HS-5 (cell line): ENCODE data around the gene SORCS2.

Source experiments
- DNase-seq: peaks from one replicate; pipeline ENCODE4 v3.0.0-alpha.2; 2012; ENCODE audit warnings: low read depth

Gene SORCS2

GRCh38 chr4:7668271-7668670 is 475.9 kb downstream of the SORCS2 start:
- no peak for DNase-seq

DNA sequence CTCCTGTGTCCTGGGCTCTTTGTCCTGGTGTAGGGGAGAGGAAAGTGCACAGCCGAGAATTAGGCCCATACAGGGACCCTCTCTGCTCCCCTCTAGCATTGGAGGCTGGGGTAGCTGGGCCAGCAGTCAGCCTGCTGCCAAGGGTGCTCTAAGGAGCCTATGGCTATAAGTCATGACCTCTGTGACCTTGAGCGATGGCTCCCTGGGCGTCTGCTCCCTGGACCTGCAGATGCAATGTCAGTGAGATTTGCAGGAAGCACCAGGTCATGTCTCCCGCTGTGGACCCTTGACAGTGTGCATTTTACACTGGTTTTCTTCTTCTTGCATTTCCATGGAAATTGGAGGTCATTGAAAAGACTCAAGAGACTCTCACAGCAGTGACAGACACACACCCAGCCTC is 476.5 kb downstream of the SORCS2 start:
- DNase-seq, result no peak

- DNase-seq, result no peak
These were observed 480.3 kb downstream of the SORCS2 start for GRCh38 chr4:7672601-7673000.

GRCh38 chr4:7673121-7673520 is 480.8 kb downstream of the SORCS2 start:
- DNase-seq, result no peak

DNA sequence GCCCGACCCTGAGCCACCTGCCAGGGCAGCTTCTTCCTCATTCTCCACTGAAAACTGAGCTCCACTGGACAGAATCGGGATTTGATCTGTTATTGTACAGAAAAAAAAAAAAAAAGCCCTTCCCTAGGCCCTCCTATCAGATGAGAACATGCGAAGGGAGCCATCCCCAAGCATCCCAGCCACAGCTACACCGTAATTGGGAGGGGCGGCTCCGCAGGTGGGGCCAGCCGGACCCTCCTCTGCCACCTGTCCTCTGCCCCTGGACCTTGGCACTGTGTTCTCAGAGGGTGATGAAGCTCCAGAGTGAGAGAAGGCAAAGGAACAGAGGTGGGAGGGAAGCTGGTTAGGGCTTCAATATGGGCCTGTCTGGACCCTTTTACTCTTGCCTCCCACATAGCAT is 482.4 kb downstream of the SORCS2 start:
- no peak for DNase-seq

GRCh38 chr4:7675136-7675535 is 482.8 kb downstream of the SORCS2 start:
- DNase-seq, result no peak

DNA sequence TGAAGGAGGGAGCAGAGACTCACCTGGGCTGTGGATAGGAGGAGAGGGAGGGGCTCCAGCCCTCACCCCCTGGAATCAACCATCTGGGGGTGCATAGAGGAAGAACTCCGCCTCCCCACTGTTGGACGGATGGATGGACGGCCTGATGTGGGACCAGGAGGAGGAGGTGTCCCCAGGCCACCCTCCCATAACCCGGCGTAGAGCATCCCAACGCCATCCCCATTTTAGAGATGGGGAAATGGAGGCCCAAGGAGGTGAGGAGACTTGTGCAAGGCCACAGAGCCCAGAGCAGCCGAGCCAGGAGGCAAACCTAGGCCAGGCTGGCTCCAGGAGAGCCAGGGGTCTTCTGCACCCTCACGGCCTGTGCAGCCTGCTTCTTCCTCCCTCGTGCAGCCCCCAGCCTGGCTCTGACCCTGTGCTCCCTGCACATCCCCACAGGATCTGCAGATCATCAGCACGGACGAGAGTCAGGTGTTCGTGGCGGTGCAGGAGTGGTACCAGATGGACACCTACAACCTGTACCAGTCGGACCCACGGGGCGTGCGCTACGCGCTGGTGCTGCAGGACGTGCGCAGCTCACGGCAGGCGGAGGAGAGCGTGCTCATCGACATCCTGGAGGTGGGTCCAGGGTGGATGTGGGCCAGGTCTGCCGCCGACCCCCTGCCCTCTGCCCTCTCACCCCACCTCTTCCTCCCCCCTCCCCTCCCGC is 483.4 kb downstream of the SORCS2 start:
- no peak for DNase-seq

GRCh38 chr4:7676398-7676922 is 484.1 kb downstream of the SORCS2 start:
- DNase-seq, result no peak

DNA sequence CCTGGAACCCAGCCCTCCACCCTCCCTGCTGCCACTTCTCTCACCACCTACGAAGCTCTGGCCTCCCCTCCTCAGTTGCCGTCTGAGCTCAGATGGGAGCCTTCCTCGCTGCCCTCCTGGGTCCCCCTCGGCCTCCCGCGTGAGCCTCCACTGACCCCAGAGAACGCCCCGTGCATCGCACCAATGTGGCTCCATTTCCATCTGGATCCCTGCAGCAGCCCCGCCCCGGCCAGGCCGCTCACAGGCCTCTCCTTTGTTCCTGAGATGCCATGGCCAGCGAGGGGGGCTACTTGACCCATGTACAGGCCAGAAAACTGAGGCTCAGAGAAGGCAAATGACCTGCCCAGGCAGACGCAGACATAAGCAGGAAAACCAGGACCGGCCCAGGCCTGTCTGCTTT is 484.7 kb downstream of the SORCS2 start:
- DNase-seq, result no peak

GRCh38 chr4:7677799-7678301 is 485.5 kb downstream of the SORCS2 start:
- no peak for DNase-seq

GRCh38 chr4:7678318-7678852 is 486.0 kb downstream of the SORCS2 start:
- DNase-seq, result no peak

GRCh38 chr4:7679406-7680040 is 487.2 kb downstream of the SORCS2 start:
- no peak for DNase-seq

DNA sequence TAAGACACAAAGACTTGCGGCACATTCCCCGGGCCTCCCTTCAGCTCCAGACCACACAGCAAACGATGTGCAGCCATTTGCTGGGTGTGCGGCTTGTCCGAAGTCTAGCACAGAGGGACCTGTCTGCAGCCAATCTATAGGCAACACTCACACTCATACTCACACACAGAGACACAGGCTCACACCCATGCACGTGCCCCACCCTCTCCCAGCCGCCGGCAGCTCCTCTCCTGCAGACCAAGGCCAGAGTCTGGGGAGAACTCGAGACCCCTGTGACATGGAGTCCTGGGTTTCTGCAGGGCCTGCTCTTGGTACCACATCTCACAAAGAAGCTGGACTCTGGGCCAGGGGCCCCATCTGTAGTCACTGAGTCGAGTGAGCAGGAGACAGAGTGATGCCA is 487.8 kb downstream of the SORCS2 start:
- DNase-seq, result no peak

DNA sequence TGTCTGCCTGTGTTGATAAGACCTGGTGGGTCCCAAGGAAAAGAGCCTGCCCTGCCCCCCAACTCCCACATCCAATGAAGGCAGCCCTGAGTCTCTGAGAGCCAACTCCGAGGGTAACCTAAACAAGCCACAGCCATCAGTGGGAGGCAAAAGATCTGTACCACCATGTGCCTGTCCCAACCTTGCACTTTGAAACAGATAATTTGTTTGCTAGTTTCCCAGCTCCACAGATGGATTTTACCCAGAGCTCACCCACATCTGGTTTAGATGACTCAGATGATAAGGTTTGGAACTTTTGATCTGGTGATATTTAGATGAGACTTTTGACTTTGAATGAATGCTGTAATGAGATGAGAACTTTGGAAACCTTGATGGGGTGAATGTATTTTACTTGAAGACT is 488.4 kb downstream of the SORCS2 start:
- DNase-seq, result no peak

- DNase-seq, result no peak
These were observed 490.9 kb downstream of the SORCS2 start for GRCh38 chr4:7683126-7683703.

GRCh38 chr4:7684294-7684693 is 492.0 kb downstream of the SORCS2 start:
- DNase-seq, result no peak

- DNase-seq, result no peak
These were observed 493.9 kb downstream of the SORCS2 start for GRCh38 chr4:7686070-7686870.

DNA sequence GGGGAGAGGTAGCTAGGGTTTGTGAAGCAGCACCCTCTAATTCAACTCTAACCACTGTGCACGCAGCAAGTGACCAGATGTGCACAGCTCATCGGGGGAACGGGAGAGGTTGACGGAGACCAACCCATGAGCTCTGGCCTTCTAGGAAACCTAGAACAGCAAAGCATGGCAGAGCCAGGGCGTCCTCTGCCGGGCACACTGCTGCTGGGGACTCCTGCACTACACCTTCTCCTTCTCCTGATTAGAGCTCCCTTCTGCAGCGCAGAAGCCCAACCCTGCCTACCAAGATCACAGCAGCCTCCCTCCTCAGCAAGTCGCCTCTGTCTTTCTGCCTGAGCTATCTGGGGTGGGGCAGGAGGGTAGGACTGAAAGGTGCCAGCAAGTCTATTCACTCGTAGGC is 494.7 kb downstream of the SORCS2 start:
- DNase-seq, result no peak

DNA sequence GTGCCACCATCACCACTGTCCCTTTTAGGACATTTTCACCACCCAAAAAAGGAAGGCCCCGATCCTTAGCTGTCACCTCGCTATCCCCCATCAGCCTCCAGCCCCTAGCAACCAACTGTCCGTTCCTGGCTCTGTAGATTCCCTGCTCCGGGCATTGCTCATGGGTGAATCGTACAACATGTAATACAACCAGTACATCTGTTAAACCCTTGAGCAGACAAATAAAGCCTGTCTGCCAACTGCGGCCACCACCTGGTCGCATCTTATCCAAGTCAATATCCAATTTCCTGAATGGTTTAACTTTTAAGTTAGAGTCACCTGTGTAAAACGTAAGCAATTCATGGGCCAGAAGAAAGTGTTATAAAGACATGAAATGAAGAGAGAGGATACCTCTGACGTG is 495.5 kb downstream of the SORCS2 start:
- no peak for DNase-seq

DNA sequence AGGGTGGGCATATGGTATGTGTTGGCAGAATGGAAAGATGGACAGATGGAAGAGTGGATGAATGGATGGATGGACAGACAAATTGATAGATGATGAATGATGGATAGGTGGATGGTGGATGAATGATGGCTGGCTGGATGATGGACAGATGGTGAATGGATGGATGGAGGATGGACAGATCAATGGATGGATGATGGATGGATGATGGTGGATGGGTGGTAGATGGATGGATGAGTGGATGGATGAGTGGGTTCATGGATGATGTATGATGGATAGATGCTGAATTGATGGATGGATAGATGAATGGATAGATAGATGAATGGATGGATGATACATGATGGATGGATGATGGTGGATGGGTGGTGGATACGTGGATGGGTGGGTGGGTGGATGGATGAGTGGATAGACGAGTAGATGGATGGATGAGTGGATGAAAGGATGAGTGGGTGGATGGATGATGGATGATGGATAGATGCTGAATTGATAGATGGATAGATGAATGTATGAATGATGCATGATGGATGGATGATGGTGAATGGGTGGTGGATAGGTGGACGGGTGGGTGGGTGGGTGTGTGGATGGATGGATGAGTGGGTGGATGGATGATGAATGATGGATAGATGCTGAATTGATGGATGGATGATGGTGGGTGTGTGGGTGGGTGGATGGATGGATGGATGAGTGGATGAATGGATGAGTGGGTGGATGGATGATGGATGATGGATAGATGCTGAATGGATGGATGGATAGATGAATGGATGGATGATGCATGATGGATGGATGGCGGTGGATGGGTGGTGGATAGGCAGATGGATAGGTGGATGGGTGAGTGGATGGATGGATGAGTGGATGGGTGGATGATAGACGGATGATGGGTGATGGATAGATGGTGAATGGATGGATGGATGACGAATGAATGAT is 497.7 kb downstream of the SORCS2 start:
- DNase-seq, result no peak

GRCh38 chr4:7691061-7691460 is 498.7 kb downstream of the SORCS2 start:
- DNase-seq, result no peak
